Endothelial cell of umbilical vein (primary cell): ENCODE data around the gene TCHHL1. TPM values are rescaled to one million over a fixed set of nuclear protein-coding genes. Genes with fewer than 3 reads are reported as not detected.

Source experiments
- BruUV-seq: library from RNA; stranded (reverse); fragments of 400-500 nt; replicated peaks from 2 replicates; lab custom pipeline; 2021; lab: Mats Ljungman, UMichigan
- CTCF ChIA-PET: fragments of 300-600, 350-600 bp; sonication (Branson Sonifier 250); formaldehyde crosslinking; loops from one replicate; lab custom pipeline; 2021; ENCODE audit warnings: antibody characterized with exemption, inconsistent platforms; lab: Charles Lee
- POLR2A ChIA-PET: fragments of 300-600, 350-600 bp; sonication (Branson Sonifier 250); formaldehyde crosslinking; loops from one replicate; lab custom pipeline; 2021; ENCODE audit warnings: antibody characterized with exemption, inconsistent platforms; lab: Charles Lee
- DNase-seq: peaks from one replicate; pipeline ENCODE4 v3.0.0-alpha.2; 2011; ENCODE audit warnings: low read depth, low spot score
- FAIRE-seq: peaks from 2 replicates; lab custom pipeline; 2011; peaks lifted over from hg19 to GRCh38; lab: Jason Lieb, UNC
- H2AFZ ChIP-seq: 2 replicates; pipeline ENCODE4 v1.6.0; 2012; ENCODE audit warnings: low read depth, low read length, control low read depth, inconsistent platforms
- H3K27ac ChIP-seq: 2 replicates; pipeline ENCODE4 v1.5.1; 2011; ENCODE audit warnings: low read depth, mild to moderate bottlenecking, control low read depth, low read length, moderate library complexity; ENCODE audit not compliant: insufficient read depth
- H3K27me3 ChIP-seq, 2 experiments: 2 replicates each; pipeline versions ENCODE4 v1.6.0 to v1.6.1; 2011; ENCODE audit warnings: low read length in 2 of 2, mixed read lengths in 1 of 2; ENCODE audit not compliant: control insufficient read depth in 2 of 2, insufficient read depth in 2 of 2
- H3K36me3 ChIP-seq, 2 experiments: 2 replicates in 1 of 2; 3 replicates in 1 of 2; pipeline ENCODE4 v1.5.1; 2011; ENCODE audit warnings: low read length in 2 of 2, mild to moderate bottlenecking in 1 of 2, moderate library complexity in 1 of 2; ENCODE audit not compliant: control insufficient read depth in 2 of 2, insufficient read depth in 2 of 2; ENCODE audit errors: extremely low read depth in 1 of 2
- H3K4me1 ChIP-seq: 3 replicates; pipeline ENCODE4 v1.5.1; 2011; ENCODE audit warnings: mild to moderate bottlenecking, low read length; ENCODE audit not compliant: control insufficient read depth, insufficient read depth; ENCODE audit errors: extremely low read depth
- H3K4me2 ChIP-seq: 2 replicates; pipeline ENCODE4 v1.6.1; 2011; ENCODE audit warnings: low read length, control low read depth, mixed read lengths; ENCODE audit not compliant: insufficient read depth
- H3K4me3 ChIP-seq, 3 experiments: fragments of 200-600 bp in 1 of 3; sonication (generic), shearing (Covaris generic) in 1 of 3; replicated peaks in 1 of 3; 2 replicates each; pipeline ENCODE4 v1.5.1; 2011 to 2016; ENCODE audit warnings: control low read depth in 3 of 3, low read length in 3 of 3, mild to moderate bottlenecking in 2 of 3, inconsistent platforms in 1 of 3, low read depth in 1 of 3, moderate library complexity in 1 of 3; ENCODE audit not compliant: insufficient read depth in 1 of 3
- H3K79me2 ChIP-seq: 2 replicates; pipeline ENCODE4 v1.6.0; 2012; ENCODE audit warnings: low read length, inconsistent platforms; ENCODE audit not compliant: control insufficient read depth, insufficient read depth
- H3K9ac ChIP-seq: replicated peaks from 2 replicates; pipeline ENCODE3; 2011; ENCODE audit warnings: low read length, control low read depth; ENCODE audit not compliant: insufficient read depth; ENCODE audit errors: extremely low read depth
- H3K9me1 ChIP-seq: replicated peaks from 3 replicates; pipeline ENCODE4 v1.6.0; 2011; ENCODE audit warnings: mild to moderate bottlenecking, low read length; ENCODE audit not compliant: control insufficient read depth, insufficient read depth; ENCODE audit errors: extremely low read depth
- H3K9me3 ChIP-seq: replicated peaks from 2 replicates; pipeline ENCODE4 v1.5.1; 2012; ENCODE audit warnings: low read length, inconsistent platforms; ENCODE audit not compliant: control insufficient read depth, insufficient read depth
- H4K20me1 ChIP-seq: replicated peaks from 2 replicates; pipeline ENCODE3; 2011; ENCODE audit warnings: mild to moderate bottlenecking, low read length; ENCODE audit not compliant: control insufficient read depth, insufficient read depth; ENCODE audit errors: extremely low read depth
- GATA2 ChIP-seq: IDR thresholded peaks from 2 replicates; pipeline ENCODE4 v1.7.0; 2011; ENCODE audit warnings: low read depth, mild to moderate bottlenecking, moderate library complexity, mixed read lengths, low read length; ENCODE audit not compliant: insufficient read length, insufficient read depth
- JUN ChIP-seq: IDR thresholded peaks from 2 replicates; pipeline ENCODE4 v1.6.1; 2011; ENCODE audit warnings: borderline replicate concordance, low read depth; ENCODE audit not compliant: insufficient read length, insufficient read depth
- MYC ChIP-seq: IDR thresholded peaks from one replicate; pipeline ENCODE4 v1.6.1; 2011; ENCODE audit warnings: mild to moderate bottlenecking, low read depth, low read length
- POLR2A ChIP-seq: IDR thresholded peaks from 2 replicates; pipeline ENCODE4 v1.6.1; 2012; ENCODE audit warnings: low read depth, mild to moderate bottlenecking, control low read depth, low read length
- POLR2AphosphoS5 ChIP-seq: IDR thresholded peaks from 2 replicates; pipeline ENCODE4 v1.6.1; 2012; ENCODE audit warnings: low read depth, mild to moderate bottlenecking, control low read depth, low read length, moderate library complexity; ENCODE audit not compliant: insufficient read depth
- dilution Hi-C: fragments of 300-500 bp; cut with MboI; formaldehyde crosslinking; loops from one replicate; pipeline ENCODE4 v1.15.0; 2019; ENCODE audit warnings: low sequenced_read_pairs; ENCODE audit not compliant: extremely low pct_ligation_motif_present
- intact Hi-C: fragments of 100-400 bp; cut with micrococcal nuclease; formaldehyde crosslinking; loops from one replicate; pipeline ENCODE4 v1.10.0; 2022
- polyA plus RNA-seq, 4 experiments: library from polyadenylated mRNA; depleted of rRNA in 3 of 4; stranded (reverse) in 3 of 4; unstranded in 1 of 4; fragments of >200 nt; gene quantifications; 2 replicates each; pipeline versions ENCODE4 v1.2.1 to v1.2.3, GENCODE V29; 2011 to 2012; ENCODE audit warnings: missing spikeins in 1 of 4
- total RNA-seq: library from RNA; stranded (reverse); gene quantifications from 2 replicates; pipeline ENCODE4 v1.2.3, GENCODE V29; 2021

The TCHHL1 gene
- total and polyA plus RNA-seq, 2 donors (not counting 3 experiments of a cell fraction or from before 2014, with no cell fraction given) = not detected

- H3K4me1 ChIP-seq = peaks cover 21% of the 10 kb centered on the region
- dilution Hi-C loops (no loop called here), intact Hi-C loops (no loop called here)
- peaks cover 10 to 12% of the 10 kb centered on the region in 2 experiments for H3K36me3 ChIP-seq
- TSS peak; percentile 51 for BruUV-seq
- peaks cover 34% of the 10 kb centered on the region for H3K79me2 ChIP-seq
- H3K4me2 ChIP-seq = peak within 1 kb of the TSS; percentile 92
- TF ChIP-seq MYC (peak; percentile 27), POLR2AphosphoS5 (peak; percentile 92), JUN (no peak), GATA2 (peak; percentile 8), POLR2A (peak; percentile 96)
- DNase-seq (peak; percentile 73), FAIRE-seq (peak; percentile 92)
- peak within 1 kb of the TSS; percentile 71 for H2AFZ ChIP-seq
- no peaks in the 10 kb centered on the region for H4K20me1 ChIP-seq
- ChIA-PET POLR2A (interaction anchor here (0.6 kb wide), 1 partner anchor 424 kb away, joined by 5 read pairs; no protein-coding TSS in a partner anchor), CTCF (interaction anchor here (0.8 to 2.0 kb wide), 9 partner anchors 10 to 422 kb away, joined by 3 to 8 read pairs (median 3); no protein-coding TSS in a partner anchor)
- H3K4me3 ChIP-seq = peak within 1 kb of the TSS; percentile 55 to 99 (median 98)
- H3K9ac ChIP-seq = peak within 1 kb of the TSS; percentile 97
- H3K9me1 ChIP-seq = no peaks in the 10 kb centered on the region
- H3K27me3 ChIP-seq = peaks cover 23 to 26% of the 10 kb centered on the region in 2 experiments
- peak within 1 kb of the TSS; percentile 81 for H3K27ac ChIP-seq
- no peaks in the 10 kb centered on the region for H3K9me3 ChIP-seq
These were observed 52.3 kb downstream of the TCHHL1 start, which contains the start of gene S100A11 for GRCh38 chr1:152036267-152037216. TSS of gene S100A11 (minus strand) at chr1:152037004. CDS start at chr1:152036915, 89 bp downstream.
